Measurements from ENCODE around the gene ZNF649.

- TF ChIP-seq EZH2 (IDR thresholded peaks at IDR 0.05; ENCODE audit: insufficient read depth, poor library complexity, severe bottlenecking) (no peak), EZH2phosphoT487 (IDR thresholded peaks at IDR 0.05; ENCODE audit: insufficient read depth, low read depth) (no peak)
Observed at GRCh38 chr19:51926426-51926783, 21.6 kb upstream of the ZNF649 start.
